ENCODE results near the gene NUDT2. TPM values are rescaled to one million over a fixed set of nuclear protein-coding genes. Genes with fewer than 3 reads are reported as not detected.
"Not testable (repeated sequence)": the region's sequence is repeated elsewhere in the genome, so short reads cannot be mapped to it uniquely, and the experiment has no call there.

NUDT2 gene
- total RNA-seq, 1 donor from 2014 or later = 33.1 TPM

DNA sequence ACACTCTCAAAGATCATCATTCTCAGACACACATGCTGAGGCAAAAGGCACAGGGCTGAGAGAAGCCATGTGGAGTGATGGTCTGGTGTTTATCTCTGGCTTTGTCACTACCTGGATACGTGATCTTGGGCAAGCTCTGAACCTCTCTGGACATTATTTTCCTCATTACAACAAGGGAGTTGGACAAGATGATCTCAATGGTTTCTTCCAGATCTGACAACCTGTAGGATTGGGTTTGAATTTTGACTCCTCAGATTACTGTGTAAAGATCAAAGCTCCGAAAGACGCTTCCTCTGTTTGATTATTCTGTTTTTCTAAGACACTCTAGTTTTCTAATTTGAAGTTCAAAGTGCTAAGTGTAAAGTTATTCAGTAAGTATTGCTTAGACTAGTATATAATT is 20.0 kb downstream of the NUDT2 start:
- TF ChIP-seq EZH2 (IDR thresholded peaks at IDR 0.05) = no peak

DNA sequence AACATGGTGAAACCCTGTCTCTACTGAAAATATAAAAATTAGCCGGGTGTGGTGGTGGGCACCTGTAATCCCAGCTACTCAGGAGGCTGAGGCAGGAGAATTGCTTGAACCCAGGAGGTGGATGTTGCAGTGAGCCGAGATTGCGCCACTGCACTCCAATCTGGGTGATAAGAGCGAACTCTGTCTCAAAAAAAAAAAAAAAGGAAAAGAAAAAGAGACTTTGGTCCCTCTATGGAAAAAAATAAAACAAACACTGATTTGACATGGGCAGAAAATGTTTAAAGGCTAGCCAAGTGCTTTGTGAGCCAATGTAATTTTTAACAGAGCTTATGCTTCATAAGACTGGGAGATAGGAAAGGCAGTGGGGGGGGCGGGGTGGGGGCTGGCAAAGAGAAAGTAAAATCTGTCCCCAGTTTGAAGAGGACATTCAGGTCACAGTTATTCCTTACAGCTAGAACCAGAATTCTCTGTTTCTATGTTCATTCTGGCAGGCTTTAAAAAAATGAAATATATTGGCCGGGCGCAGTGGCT is 22.8 kb downstream of the NUDT2 start:
- not testable (repeated sequence) for H4K20me1 ChIP-seq (ENCODE audit: low read depth); H3K4me2 ChIP-seq; H3K27ac ChIP-seq; H3K27ac Mint-ChIP-seq; H3K4me1 Mint-ChIP-seq; H3K4me3 ChIP-seq; H3K27me3 Mint-ChIP-seq (ENCODE audit: insufficient read depth, low read depth); H3K9ac ChIP-seq; H3K79me2 ChIP-seq (ENCODE audit: low read depth); H3K36me3 ChIP-seq; H3K9me3 ChIP-seq (ENCODE audit: low read depth); H3K27me3 ChIP-seq; H3K4me3 Mint-ChIP-seq; H2AFZ ChIP-seq (replicated peaks); H3F3A ChIP-seq (ENCODE audit: low read depth); DNase-seq (ENCODE audit: low spot score); H3K4me1 ChIP-seq
- H3K9me3 Mint-ChIP-seq = peaks cover 12% of the 10 kb centered on the region
- peaks cover 11% of the 10 kb centered on the region for H3K36me3 Mint-ChIP-seq

More for the DNA sequence above, 20.0 kb downstream of the NUDT2 start:
- Mint-ChIP-seq H3K9me3 (no peaks in the 10 kb centered on the region), H3K4me3 (no peak overlapping the region), H3K27ac (no peak overlapping the region), H3K27me3 (ENCODE audit: insufficient read depth, low read depth) (peaks cover 5% of the 10 kb centered on the region), H3K36me3 (peaks cover 7% of the 10 kb centered on the region), H3K4me1 (peaks cover 12% of the 10 kb centered on the region)
- Histone ChIP-seq H4K20me1 (ENCODE audit: low read depth) (no peaks in the 10 kb centered on the region), H3K4me3 (no peak overlapping the region), H3K79me2 (ENCODE audit: low read depth) (no peaks in the 10 kb centered on the region), H3F3A (ENCODE audit: low read depth) (no peaks in the 10 kb centered on the region), H3K36me3 (no peaks in the 10 kb centered on the region), H3K4me2 (no peak overlapping the region), H3K27ac (no peak overlapping the region), H3K4me1 (peaks cover 3% of the 10 kb centered on the region), H3K9ac (no peak overlapping the region), H2AFZ (replicated peaks) (no peak overlapping the region), H3K9me3 (ENCODE audit: low read depth) (no peaks in the 10 kb centered on the region), H3K27me3 (no peaks in the 10 kb centered on the region)
- no peak for DNase-seq (ENCODE audit: low spot score)

DNA sequence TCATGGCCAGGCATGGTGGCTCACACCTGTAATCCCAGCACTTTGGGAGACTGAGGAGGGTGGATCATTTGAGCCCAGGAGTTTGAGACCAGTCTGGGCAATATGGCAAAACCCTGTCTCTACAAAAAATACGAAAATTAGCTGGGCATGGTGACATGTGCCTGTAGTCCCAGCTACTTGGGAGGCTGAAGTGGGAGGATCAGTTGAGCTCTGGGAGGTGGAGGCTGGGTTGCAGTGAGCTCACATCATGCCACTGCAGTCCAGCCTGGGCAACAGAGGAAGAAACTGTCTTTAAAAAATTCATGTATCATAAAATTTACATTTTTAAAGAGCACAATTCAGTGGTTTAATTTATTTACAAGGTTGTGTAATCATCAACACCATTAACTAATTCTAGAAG is 23.6 kb downstream of the NUDT2 start:
- H3K9me3 ChIP-seq (ENCODE audit: low read depth); H3K36me3 ChIP-seq; H3K27me3 Mint-ChIP-seq (ENCODE audit: insufficient read depth, low read depth); H3K36me3 Mint-ChIP-seq; H3K4me1 ChIP-seq; H3F3A ChIP-seq (ENCODE audit: low read depth); H3K4me3 ChIP-seq; H3K9ac ChIP-seq; H3K4me1 Mint-ChIP-seq; H3K79me2 ChIP-seq (ENCODE audit: low read depth); DNase-seq (ENCODE audit: low spot score); H2AFZ ChIP-seq (replicated peaks); H3K4me2 ChIP-seq; H3K4me3 Mint-ChIP-seq; H3K27me3 ChIP-seq; H4K20me1 ChIP-seq (ENCODE audit: low read depth); H3K27ac ChIP-seq; H3K27ac Mint-ChIP-seq: not testable (repeated sequence)
- peaks cover 15% of the 10 kb centered on the region for H3K9me3 Mint-ChIP-seq

DNA sequence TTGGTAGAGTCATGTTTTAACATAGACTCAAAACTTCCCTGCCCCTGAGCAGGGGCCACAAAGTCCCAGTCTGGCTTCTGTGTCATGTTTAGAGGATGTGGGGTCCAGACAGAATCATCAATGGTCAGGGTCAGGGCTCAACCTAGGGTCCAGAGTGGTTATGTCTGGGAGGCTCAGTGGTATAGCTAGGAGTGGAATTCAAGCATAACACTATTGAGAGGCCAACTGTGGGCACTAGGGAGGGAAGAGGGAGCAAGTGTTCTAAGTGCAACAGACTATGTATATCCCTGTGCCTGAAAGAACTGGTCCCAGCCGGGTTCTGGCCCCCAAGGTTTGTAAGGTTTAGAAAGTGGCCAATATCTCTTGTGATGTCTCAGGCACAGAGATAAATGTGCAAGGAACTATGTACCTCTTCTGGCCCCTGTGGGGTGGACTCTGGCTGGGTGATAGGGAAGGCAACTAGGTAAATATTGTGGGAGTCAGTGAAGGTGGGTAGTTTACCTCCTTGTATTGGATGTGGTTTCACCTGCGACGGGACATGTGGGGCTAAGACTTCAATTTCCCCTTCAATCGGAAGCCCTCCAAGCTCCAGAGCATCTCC is 33.3 kb downstream of the NUDT2 start:
- H3K27ac ChIP-seq = no peak overlapping the region
- H2AFZ ChIP-seq (replicated peaks) = no peak overlapping the region
- H3K4me3 Mint-ChIP-seq = no peak overlapping the region
- peaks cover 27% of the 10 kb centered on the region for H3K4me1 ChIP-seq
- H4K20me1 ChIP-seq (ENCODE audit: low read depth) = peaks cover 4% of the 10 kb centered on the region
- peak overlapping the region; percentile 78 for H3K4me2 ChIP-seq
- H3K27ac Mint-ChIP-seq = peak overlapping the region; percentile 94
- H3K27me3 Mint-ChIP-seq (ENCODE audit: insufficient read depth, low read depth) = peaks cover 5% of the 10 kb centered on the region
- peaks cover 14% of the 10 kb centered on the region for H3K9me3 Mint-ChIP-seq
- H3K27me3 ChIP-seq = peaks cover 34% of the 10 kb centered on the region
- H3F3A ChIP-seq (ENCODE audit: low read depth) = peaks cover 22% of the 10 kb centered on the region
- H3K4me3 ChIP-seq = no peak overlapping the region
- H3K36me3 Mint-ChIP-seq = peaks cover 3% of the 10 kb centered on the region
- no peak overlapping the region for H3K9ac ChIP-seq
- no peaks in the 10 kb centered on the region for H3K79me2 ChIP-seq (ENCODE audit: low read depth)
- TF ChIP-seq EZH2 (IDR thresholded peaks at IDR 0.05) (no peak), EZH2phosphoT487 (IDR thresholded peaks at IDR 0.05) (no peak)
- TF ChIP-seq, protein P1, sequence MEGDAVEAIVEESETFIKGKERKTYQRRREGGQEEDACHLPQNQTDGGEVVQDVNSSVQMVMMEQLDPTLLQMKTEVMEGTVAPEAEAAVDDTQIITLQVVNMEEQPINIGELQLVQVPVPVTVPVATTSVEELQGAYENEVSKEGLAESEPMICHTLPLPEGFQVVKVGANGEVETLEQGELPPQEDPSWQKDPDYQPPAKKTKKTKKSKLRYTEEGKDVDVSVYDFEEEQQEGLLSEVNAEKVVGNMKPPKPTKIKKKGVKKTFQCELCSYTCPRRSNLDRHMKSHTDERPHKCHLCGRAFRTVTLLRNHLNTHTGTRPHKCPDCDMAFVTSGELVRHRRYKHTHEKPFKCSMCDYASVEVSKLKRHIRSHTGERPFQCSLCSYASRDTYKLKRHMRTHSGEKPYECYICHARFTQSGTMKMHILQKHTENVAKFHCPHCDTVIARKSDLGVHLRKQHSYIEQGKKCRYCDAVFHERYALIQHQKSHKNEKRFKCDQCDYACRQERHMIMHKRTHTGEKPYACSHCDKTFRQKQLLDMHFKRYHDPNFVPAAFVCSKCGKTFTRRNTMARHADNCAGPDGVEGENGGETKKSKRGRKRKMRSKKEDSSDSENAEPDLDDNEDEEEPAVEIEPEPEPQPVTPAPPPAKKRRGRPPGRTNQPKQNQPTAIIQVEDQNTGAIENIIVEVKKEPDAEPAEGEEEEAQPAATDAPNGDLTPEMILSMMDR (IDR thresholded peaks at IDR 0.05) = no peak
- DNase-seq (ENCODE audit: low spot score) = no peak
- peaks cover 24% of the 10 kb centered on the region for H3K4me1 Mint-ChIP-seq
- no peaks in the 10 kb centered on the region for H3K9me3 ChIP-seq (ENCODE audit: low read depth)
- H3K36me3 ChIP-seq = no peaks in the 10 kb centered on the region

Measured in neural progenitor cell (in vitro differentiated cells).